ENCODE data around the gene POLR2F. TPM values are rescaled to one million over a fixed set of nuclear protein-coding genes. Genes with fewer than 3 reads are reported as not detected.
"Not testable (repeated sequence)": the region's sequence is repeated elsewhere in the genome, so short reads cannot be mapped to it uniquely, and the experiment has no call there.

Gene POLR2F
- polyA plus RNA-seq, 1 of the 3 experiments (the other 2 are of a cell fraction), result 255 TPM

- H3K4me2 ChIP-seq; H3K27ac ChIP-seq (ENCODE audit: low read depth in 2 of 2, low read length in 1 of 2); H3F3A ChIP-seq (replicated peaks; ENCODE audit: insufficient read depth); H4K20me1 ChIP-seq (ENCODE audit: insufficient read depth); H3K4me1 ChIP-seq (ENCODE audit: control insufficient read depth in 1 of 2, insufficient read depth in 2 of 2, low read depth in 1 of 2, low read length in 1 of 2); H3K27me3 ChIP-seq (ENCODE audit: insufficient read depth); POLR2A ChIA-PET; H2AFZ ChIP-seq (ENCODE audit: low read depth); H3K9ac ChIP-seq; H3K9me2 ChIP-seq; DNase-seq; H3K4me3 ChIP-seq (ENCODE audit: low read depth in 2 of 2, low read length in 1 of 2); H3K9me3 ChIP-seq: not testable (repeated sequence)
- Histone ChIP-seq H3K79me2 (ENCODE audit: insufficient read depth) (peaks cover 29% of the 10 kb centered on the region), H3K36me3 (replicated peaks in 1 of 2; ENCODE audit: control insufficient read depth in 1 of 2, insufficient read depth in 2 of 2, low read length in 1 of 2) (peaks cover 0 to 19% of the 10 kb centered on the region in 2 experiments)
- CTCF ChIA-PET, result interaction anchor here (2.0 kb wide), 1 partner anchor 10 kb away, joined by 4 read pairs; no protein-coding TSS in a partner anchor
- WGBS (ENCODE audit: low lambda C conversion rate), result 91% methylated on average over 15 of the region's 15 CpGs
Observed at GRCh38 chr22:37955825-37956397, 2.4 kb downstream of the POLR2F start.

- Histone ChIP-seq H3K4me1 (ENCODE audit: control insufficient read depth in 1 of 2, insufficient read depth in 2 of 2, low read depth in 1 of 2, low read length in 1 of 2) (peaks cover 0 to 8% of the 10 kb centered on the region in 2 experiments; a peak in 2 of 4 replicates), H3K9me2 (no peaks in the 10 kb centered on the region), H3K36me3 (replicated peaks in 1 of 2; ENCODE audit: control insufficient read depth in 1 of 2, insufficient read depth in 2 of 2, low read length in 1 of 2) (peaks cover 0 to 22% of the 10 kb centered on the region in 2 experiments), H3K4me3 (ENCODE audit: low read depth in 2 of 2, low read length in 1 of 2) (no peak overlapping the region), H3K27me3 (ENCODE audit: insufficient read depth) (no peaks in the 10 kb centered on the region), H2AFZ (ENCODE audit: low read depth) (no peak overlapping the region), H3F3A (replicated peaks; ENCODE audit: insufficient read depth) (no peaks in the 10 kb centered on the region), H3K9me3 (no peaks in the 10 kb centered on the region), H3K79me2 (ENCODE audit: insufficient read depth) (peaks cover 29% of the 10 kb centered on the region), H3K9ac (no peak overlapping the region), H3K4me2 (no peak overlapping the region), H3K27ac (ENCODE audit: low read depth in 2 of 2, low read length in 1 of 2) (no peak overlapping the region), H4K20me1 (ENCODE audit: insufficient read depth) (no peaks in the 10 kb centered on the region)
- TF ChIP-seq PBX3 (IDR thresholded peaks at IDR 0.05) (no peak), TEAD4 (IDR thresholded peaks at IDR 0.05; ENCODE audit: borderline replicate concordance, insufficient read depth) (no peak), CTCF (IDR thresholded peaks at IDR 0.05) (no peak), POLR2AphosphoS5 (IDR thresholded peaks at IDR 0.05; ENCODE audit: low read depth, low read length) (no peak), FOSL2 (IDR thresholded peaks at IDR 0.05; ENCODE audit: borderline replicate concordance, low read depth) (no peak), TCF12 (IDR thresholded peaks at IDR 0.05) (no peak)
- CTCF ChIA-PET, result interaction anchor here (2.0 kb wide), 1 partner anchor 9 kb away, joined by 4 read pairs; no protein-coding TSS in a partner anchor
- WGBS (ENCODE audit: low lambda C conversion rate), result 71% methylated on average over 4 of the region's 4 CpGs
- POLR2A ChIA-PET, result no interaction called here
- DNase-seq, result no peak
Observed at GRCh38 chr22:37957232-37957631, 3.7 kb downstream of the POLR2F start.

GRCh38 chr22:37959231-37959825 lies 5.8 kb downstream of the POLR2F start:
- no peak for TF ChIP-seq MEF2A (IDR thresholded peaks at IDR 0.05; ENCODE audit: borderline replicate concordance, low read depth)
- no peak for DNase-seq
- Histone ChIP-seq H3K27ac (ENCODE audit: low read depth in 2 of 2, low read length in 1 of 2) (no peak overlapping the region), H3K9me2 (no peaks in the 10 kb centered on the region), H3K4me2 (no peak overlapping the region), H3K4me1 (ENCODE audit: control insufficient read depth in 1 of 2, insufficient read depth in 2 of 2, low read depth in 1 of 2, low read length in 1 of 2) (peaks cover 0 to 3% of the 10 kb centered on the region in 2 experiments; a peak in 2 of 4 replicates), H3K79me2 (ENCODE audit: insufficient read depth) (peaks cover 19% of the 10 kb centered on the region), H2AFZ (ENCODE audit: low read depth) (no peak overlapping the region), H3K27me3 (ENCODE audit: insufficient read depth) (no peaks in the 10 kb centered on the region), H3K36me3 (replicated peaks in 1 of 2; ENCODE audit: control insufficient read depth in 1 of 2, insufficient read depth in 2 of 2, low read length in 1 of 2) (peaks cover 0 to 24% of the 10 kb centered on the region in 2 experiments), H4K20me1 (ENCODE audit: insufficient read depth) (no peaks in the 10 kb centered on the region), H3F3A (replicated peaks; ENCODE audit: insufficient read depth) (no peaks in the 10 kb centered on the region), H3K9ac (no peak overlapping the region), H3K9me3 (no peaks in the 10 kb centered on the region), H3K4me3 (ENCODE audit: low read depth in 2 of 2, low read length in 1 of 2) (no peak overlapping the region)
- WGBS (ENCODE audit: low lambda C conversion rate), result over 99% methylated on average over 13 of the region's 18 CpGs
- ChIA-PET CTCF (interaction anchor here (1.6 kb wide), 1 partner anchor 25 kb away, joined by 4 read pairs; no protein-coding TSS in a partner anchor), POLR2A (no interaction called here)
